A172 (cell line): ENCODE results near the gene CNKSR3. TPM values are rescaled to one million over a fixed set of nuclear protein-coding genes. Genes with fewer than 3 reads are reported as not detected.
A peak's percentile ranks its signal among the peaks of the same experiment; 100 is the strongest.

Source experiments
- DNase-seq: peaks from one replicate; pipeline ENCODE4 v3.0.0-alpha.2; 2015; ENCODE audit warnings: low spot score
- total RNA-seq: library from RNA; depleted of rRNA; stranded (reverse); fragments of >200 nt; shearing (Covaris generic); gene quantifications from 2 replicates; pipeline ENCODE4 v1.2.3, GENCODE V29; 2014

CNKSR3 gene
- total RNA-seq, 1 experiment from 2014 or later, result 1.8 TPM

GRCh38 chr6:154457046-154457713 is 53.3 kb downstream of the CNKSR3 start:
- peak; percentile 44 for DNase-seq

- DNase-seq, result no peak
Observed at GRCh38 chr6:154453329-154453728, 57.2 kb downstream of the CNKSR3 start.

DNA sequence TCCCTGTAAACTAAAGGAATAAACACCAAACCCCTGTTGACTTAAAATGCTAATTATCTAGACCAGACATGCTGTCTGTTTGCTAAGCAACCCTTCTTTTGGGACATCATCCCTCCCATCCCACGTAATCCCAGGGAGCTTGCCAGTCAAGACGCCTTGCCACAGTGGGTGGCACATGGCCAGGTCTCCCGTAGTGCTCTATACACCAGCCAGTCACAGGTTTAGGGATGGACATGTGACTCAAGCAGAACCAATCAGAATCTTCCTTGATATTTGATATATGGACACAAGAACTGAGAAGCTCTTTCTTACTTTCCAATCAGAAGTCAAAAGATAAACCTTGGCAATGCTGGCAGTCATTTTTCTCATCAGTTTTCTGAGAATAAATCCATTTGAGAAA is 60.0 kb downstream of the CNKSR3 start:
- DNase-seq, result no peak

- peak; percentile 54 for DNase-seq
Observed at GRCh38 chr6:154448448-154449096, 61.9 kb downstream of the CNKSR3 start.

DNA sequence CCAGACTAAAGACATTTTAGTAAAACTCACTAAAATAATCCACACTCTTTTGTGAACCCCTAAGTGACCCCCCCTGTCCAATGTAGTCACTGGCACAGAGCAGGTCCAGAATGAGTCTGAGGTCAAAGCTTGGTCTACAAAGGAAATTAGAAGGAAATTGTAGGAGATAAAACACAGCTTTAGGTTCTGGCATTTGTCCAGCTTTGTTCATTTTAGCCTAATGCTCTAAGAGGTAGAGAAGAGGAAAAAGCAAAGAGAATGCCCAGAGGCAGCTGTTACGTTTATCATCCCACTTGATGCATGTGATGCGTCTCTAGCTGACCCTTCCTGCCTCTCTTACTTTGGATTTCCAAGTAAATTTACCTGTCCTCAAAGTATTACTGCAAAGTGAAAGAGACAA is 62.5 kb downstream of the CNKSR3 start:
- no peak for DNase-seq

DNA sequence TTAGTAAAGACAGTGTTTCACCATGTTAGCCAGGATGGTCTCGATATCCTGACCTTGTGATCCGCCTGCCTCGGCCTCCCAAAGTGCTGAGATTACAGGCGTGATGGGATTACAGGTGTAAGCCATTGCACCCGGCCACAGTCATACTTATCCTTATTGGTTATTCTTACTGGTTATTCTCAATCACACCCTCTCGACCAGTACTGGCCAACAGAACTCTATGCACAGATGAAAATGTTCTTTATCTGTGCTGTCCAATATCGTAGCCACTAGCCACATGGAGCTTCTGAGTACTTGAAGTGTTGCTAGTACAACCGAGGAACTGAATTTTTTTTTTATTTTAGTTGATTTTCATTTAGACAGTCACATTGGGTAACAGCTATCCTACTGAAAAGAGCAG is 63.5 kb downstream of the CNKSR3 start:
- DNase-seq, result no peak

DNA sequence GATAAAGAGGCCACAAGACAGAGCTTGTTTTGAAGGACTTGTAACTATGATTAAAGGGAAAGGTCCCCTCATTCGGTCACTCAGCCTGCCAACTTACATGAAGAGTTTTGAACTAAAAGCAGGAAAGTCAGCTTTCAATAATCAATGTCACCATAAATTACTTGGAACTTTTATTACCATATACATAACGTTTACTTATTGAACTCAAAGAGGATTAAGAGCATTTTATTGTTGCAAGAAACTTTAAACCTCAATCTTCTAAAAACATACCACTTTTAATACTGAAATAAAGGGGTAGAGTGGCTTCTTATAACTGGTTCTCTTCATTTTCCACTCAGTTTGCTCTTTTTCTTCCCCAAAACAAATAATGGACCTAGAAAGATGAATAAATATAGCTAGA is 65.1 kb downstream of the CNKSR3 start:
- no peak for DNase-seq

DNA sequence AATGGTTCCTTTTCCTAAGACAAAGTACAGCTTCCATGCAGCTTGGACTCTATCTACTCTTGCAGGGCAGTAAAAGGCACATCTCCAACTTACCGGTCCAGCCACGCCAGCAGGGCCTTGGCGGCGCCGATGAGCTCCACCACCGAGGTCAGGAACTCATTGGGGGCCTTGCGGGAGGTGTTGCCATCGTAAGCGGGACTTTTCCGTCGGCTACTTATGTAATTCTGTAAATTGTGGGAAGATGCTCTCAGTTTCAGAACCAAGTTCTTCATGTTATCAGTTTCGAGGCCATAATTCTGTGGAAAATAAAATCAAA is 68.5 kb downstream of the CNKSR3 start:
- no peak for DNase-seq

DNA sequence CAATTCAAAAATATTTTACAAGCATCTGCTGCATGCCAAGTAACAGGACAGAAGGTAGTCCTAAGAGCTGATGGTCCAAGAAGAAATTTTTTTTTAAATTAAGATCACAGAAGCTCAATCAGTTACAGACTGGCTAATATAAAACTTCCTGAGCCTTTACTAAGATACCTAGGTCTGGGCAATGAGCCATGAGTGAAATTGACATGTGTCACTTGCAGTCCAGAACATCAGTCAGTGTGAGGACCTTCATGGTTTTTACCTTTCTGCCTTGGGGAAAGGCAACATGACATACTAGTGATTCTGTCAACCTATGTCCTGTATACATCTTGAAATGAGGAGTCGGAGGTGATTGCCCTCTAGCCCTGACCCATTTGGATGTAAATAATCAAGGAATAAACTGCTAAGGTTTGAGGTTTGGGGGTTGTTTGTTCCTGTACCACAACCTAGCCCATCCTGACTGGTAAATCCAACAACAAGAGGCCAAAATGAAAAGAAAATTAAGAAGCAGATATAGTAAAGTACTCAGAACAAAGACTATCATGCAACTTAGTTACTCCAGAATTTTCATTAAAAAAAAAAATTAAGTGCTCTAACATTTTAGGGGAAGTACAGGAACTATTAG is 70.0 kb downstream of the CNKSR3 start:
- DNase-seq, result no peak

GRCh38 chr6:154440022-154440421 is 70.5 kb downstream of the CNKSR3 start:
- no peak for DNase-seq

DNA sequence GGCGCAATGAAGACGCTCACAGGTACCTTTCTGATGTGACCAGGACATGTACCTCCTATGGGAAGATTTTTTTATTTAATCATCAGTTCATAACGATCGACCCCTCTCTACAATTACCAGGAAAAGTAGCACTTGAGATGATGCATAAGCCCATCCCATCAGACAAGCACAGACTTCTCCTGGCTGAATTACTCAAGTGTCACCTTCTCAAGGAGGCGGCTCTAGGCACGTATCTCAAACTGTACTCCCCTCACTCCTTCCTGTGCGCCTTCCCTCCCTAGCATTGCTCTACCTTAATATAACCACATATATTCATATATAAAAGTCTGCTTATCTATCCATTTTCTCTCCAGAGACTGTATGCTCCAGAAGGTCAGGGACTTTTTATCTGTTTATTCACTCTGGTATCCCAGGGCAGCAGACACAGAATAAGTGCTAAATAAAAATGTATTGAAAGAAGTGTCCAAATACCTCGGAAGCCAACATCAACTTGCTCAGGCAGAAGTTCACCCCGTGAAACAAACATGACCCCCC is 71.5 kb downstream of the CNKSR3 start:
- DNase-seq, result no peak

- no peak for DNase-seq
Observed at GRCh38 chr6:154435400-154435945, 75.0 kb downstream of the CNKSR3 start.

- no peak for DNase-seq
Observed at GRCh38 chr6:154434662-154435061, 75.8 kb downstream of the CNKSR3 start.

DNA sequence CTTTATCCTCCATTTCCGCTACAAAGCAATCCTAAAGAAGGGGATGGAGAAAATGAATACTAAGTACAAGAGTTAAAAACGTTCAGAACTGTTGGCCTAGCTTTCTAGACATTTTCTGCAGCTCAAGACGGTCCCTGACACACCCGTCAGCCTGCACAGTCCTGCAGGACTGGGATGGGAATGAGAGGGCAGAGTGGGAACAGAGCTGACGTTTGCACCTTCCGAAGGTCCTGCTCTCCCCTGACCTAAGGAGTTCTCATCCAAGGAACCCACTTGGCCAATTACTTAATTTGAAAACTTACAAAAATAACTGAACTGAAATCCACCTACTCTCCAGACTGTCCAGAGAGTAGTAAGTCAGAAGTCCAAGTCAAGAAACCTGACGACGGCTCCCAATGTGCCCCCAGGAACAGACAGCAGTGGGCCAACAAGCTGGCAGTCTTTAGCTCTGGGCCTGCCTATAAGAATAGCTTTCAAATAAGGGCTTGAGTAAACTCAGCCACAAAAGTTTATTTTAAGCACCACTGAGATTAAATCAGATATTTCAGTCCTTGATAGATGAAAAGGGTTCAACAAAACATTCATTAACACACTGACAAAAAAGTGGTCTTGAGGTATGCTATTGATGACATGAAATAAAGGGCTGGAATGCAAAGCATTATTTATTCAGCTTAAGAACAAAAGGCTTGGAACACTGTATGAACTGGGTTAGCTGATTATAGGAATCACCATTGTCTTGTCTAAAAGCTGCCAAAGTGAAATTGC is 76.8 kb downstream of the CNKSR3 start:
- DNase-seq, result no peak

GRCh38 chr6:154432533-154433476 is 77.7 kb downstream of the CNKSR3 start:
- DNase-seq, result no peak

- DNase-seq, result no peak
Observed at GRCh38 chr6:154430481-154430919, 80.0 kb downstream of the CNKSR3 start.

- no peak for DNase-seq
Observed at GRCh38 chr6:154429711-154430110, 80.8 kb downstream of the CNKSR3 start.

- no peak for DNase-seq
Observed at GRCh38 chr6:154428897-154429296, 81.6 kb downstream of the CNKSR3 start.

- no peak for DNase-seq
Observed at GRCh38 chr6:154427446-154427845, 83.0 kb downstream of the CNKSR3 start.

DNA sequence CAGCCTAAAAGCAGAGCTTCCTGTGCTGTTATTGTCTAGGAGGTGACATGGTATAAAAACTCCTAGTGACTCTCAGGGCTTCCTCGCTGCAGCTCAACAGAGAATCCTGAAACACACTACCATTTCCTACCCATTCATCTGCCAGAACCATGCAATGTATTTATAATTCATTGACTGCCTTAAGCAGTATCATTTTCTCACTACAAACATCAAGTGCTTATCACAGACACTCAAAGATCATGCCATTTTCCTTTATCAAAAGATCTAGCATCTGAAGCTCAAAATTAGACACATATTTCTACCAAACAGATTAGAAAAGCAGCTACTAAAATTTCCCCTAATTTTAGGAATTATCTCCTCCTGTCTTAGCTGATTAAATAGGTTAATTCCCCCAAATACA is 83.5 kb downstream of the CNKSR3 start:
- DNase-seq, result no peak

- no peak for DNase-seq
Observed at GRCh38 chr6:154425034-154425433, 85.5 kb downstream of the CNKSR3 start.
